Retinal pigment epithelial cell (primary cell): ENCODE results near the gene CCM2.

Experiments used
- DNase-seq: peaks from one replicate; pipeline ENCODE4 v3.0.0-alpha.2; 2010; ENCODE audit warnings: low read depth
- H3K4me3 ChIP-seq: 2 replicates; pipeline ENCODE4 v1.5.1; 2011; ENCODE audit warnings: mild to moderate bottlenecking, low read length, control low read depth, moderate library complexity
- CTCF ChIP-seq: conservative IDR thresholded peaks from 2 replicates; pipeline ENCODE4 v1.5.1; 2011; ENCODE audit warnings: low read depth, low read length, control low read depth, inconsistent platforms

The CCM2 gene

GRCh38 chr7:44960011-44960580, 39.9 kb upstream of the CCM2 start:
- no peak for DNase-seq
- no peak overlapping the region for H3K4me3 ChIP-seq
- TF ChIP-seq CTCF: no peak

GRCh38 chr7:44961844-44962482, 38.0 kb upstream of the CCM2 start:
- DNase-seq: no peak
- TF ChIP-seq CTCF: no peak
- H3K4me3 ChIP-seq: no peak overlapping the region

GRCh38 chr7:44962483-44963251, 37.3 kb upstream of the CCM2 start:
- no peak for TF ChIP-seq CTCF
- no peak for DNase-seq
- peak overlapping the region; percentile 32 for H3K4me3 ChIP-seq

- no peak overlapping the region for H3K4me3 ChIP-seq
- DNase-seq: no peak
- TF ChIP-seq CTCF: no peak
Observed at GRCh38 chr7:44963364-44964290, 36.4 kb upstream of the CCM2 start.

GRCh38 chr7:44964384-44964830, 35.6 kb upstream of the CCM2 start:
- TF ChIP-seq CTCF: peak; percentile 49
- no peak overlapping the region for H3K4me3 ChIP-seq
- no peak for DNase-seq

GRCh38 chr7:44964831-44965440, 35.1 kb upstream of the CCM2 start:
- DNase-seq: no peak
- H3K4me3 ChIP-seq: no peak overlapping the region
- TF ChIP-seq CTCF: no peak
